HL-60 (cell line): Measurements from ENCODE around the gene NAE1.

Source experiments
- DNase-seq, 2 experiments: peaks; one replicate each; pipeline ENCODE4 v3.0.0-alpha.2; 2010 to 2020; ENCODE audit warnings: low read depth in 1 of 2, low spot score in 1 of 2
- H3K27ac ChIP-seq: fragments of 250-450 bp; sonication (Bioruptor Pico); replicated peaks from 2 replicates; pipeline ENCODE4 v1.5.1; 2020; ENCODE audit warnings: mild to moderate bottlenecking, moderate library complexity
- H3K27me3 ChIP-seq: fragments of 250-450 bp; sonication (Bioruptor Pico); 2 replicates; pipeline ENCODE4 v1.5.1; 2021; ENCODE audit warnings: mild to moderate bottlenecking, moderate library complexity; ENCODE audit not compliant: insufficient read depth, poor library complexity, severe bottlenecking
- H3K4me3 ChIP-seq: replicated peaks from 2 replicates; pipeline ENCODE4 v1.5.1; 2011; ENCODE audit warnings: mild to moderate bottlenecking, control low read depth, low read length; ENCODE audit not compliant: insufficient read depth
- CTCF ChIP-seq: IDR thresholded peaks from one replicate; pipeline ENCODE4 v1.5.1; 2011; ENCODE audit warnings: low read length, control low read depth, inconsistent platforms; ENCODE audit not compliant: insufficient read depth
- GABPA ChIP-seq: IDR thresholded peaks from 2 replicates; pipeline ENCODE4 v1.6.1; 2012; ENCODE audit warnings: low read depth
- POLR2AphosphoS5 ChIP-seq: IDR thresholded peaks from 2 replicates; pipeline ENCODE4 v1.6.1; 2012; ENCODE audit warnings: low read depth
- REST ChIP-seq: IDR thresholded peaks from 2 replicates; pipeline ENCODE4 v1.6.1; 2012; ENCODE audit warnings: low read depth; ENCODE audit not compliant: insufficient replicate concordance
- SPI1 ChIP-seq: IDR thresholded peaks from 2 replicates; pipeline ENCODE4 v1.6.1; 2012; ENCODE audit warnings: low read depth, mild to moderate bottlenecking, borderline replicate concordance

Gene NAE1

GRCh38 chr16:66842765-66843164, 12.0 kb upstream of the NAE1 start:
- peaks cover 18% of the 10 kb centered on the region for H3K27me3 ChIP-seq
- no peak overlapping the region for H3K4me3 ChIP-seq
- no peak overlapping the region for H3K27ac ChIP-seq
- DNase-seq, result no peak
- TF ChIP-seq REST (no peak), SPI1 (no peak), POLR2AphosphoS5 (no peak)

- no peak overlapping the region for H3K27ac ChIP-seq
Measured at GRCh38 chr16:66841366-66841765, 10.6 kb upstream of the NAE1 start.

DNA sequence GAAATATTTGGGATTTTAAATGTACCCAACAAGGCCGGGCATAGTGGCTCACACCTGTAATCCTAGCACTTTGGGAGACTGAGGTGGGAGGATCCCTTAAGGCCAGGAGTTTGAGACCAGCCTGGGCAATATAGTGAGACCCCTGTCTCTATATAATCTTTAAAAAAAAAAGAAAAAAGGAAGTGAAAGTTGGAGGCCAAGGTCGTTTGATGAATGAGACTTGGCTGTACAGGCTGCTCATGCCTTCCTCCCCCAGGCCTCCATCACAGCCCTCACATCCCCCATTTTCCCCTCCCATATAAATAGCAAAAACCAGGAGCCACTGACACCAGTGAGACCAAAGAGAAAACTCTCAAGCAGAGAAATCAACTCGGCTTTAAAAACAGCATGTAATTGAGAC, 10.1 kb upstream of the NAE1 start:
- Histone ChIP-seq H3K4me3 (no peak overlapping the region), H3K27ac (no peak overlapping the region), H3K27me3 (peaks cover 16% of the 10 kb centered on the region)
- TF ChIP-seq REST (no peak), SPI1 (peak; percentile 30; the same call in 1 of the 2 replicates)
- DNase-seq, result no peak

More at GRCh38 chr16:66841366-66841765, 10.6 kb upstream of the NAE1 start:
- no peak for DNase-seq
- no peak overlapping the region for H3K4me3 ChIP-seq
- H3K27me3 ChIP-seq, result peaks cover 18% of the 10 kb centered on the region
- TF ChIP-seq REST, result no peak
- TF ChIP-seq GABPA, result no peak
- TF ChIP-seq CTCF, result no peak
- no peak for TF ChIP-seq SPI1
- no peak for TF ChIP-seq POLR2AphosphoS5

GRCh38 chr16:66834746-66835145, 4.0 kb upstream of the NAE1 start:
- H3K27me3 ChIP-seq, result no peaks in the 10 kb centered on the region
- no peak for DNase-seq
- no peak for TF ChIP-seq SPI1
- TF ChIP-seq REST, result no peak
- TF ChIP-seq POLR2AphosphoS5, result no peak
- TF ChIP-seq GABPA, result no peak
- TF ChIP-seq CTCF, result no peak
- H3K27ac ChIP-seq, result no peak overlapping the region
- H3K4me3 ChIP-seq, result no peak overlapping the region
